Measurements from ENCODE around the gene SYT1.

GRCh38 chr12:79411791-79412190, 547.2 kb downstream of the SYT1 start:
- TF ChIP-seq POLR2A (IDR thresholded peaks at IDR 0.05; ENCODE audit: low read depth, low read length) = no peak
- TF ChIP-seq POLR2AphosphoS5 (IDR thresholded peaks at IDR 0.05; ENCODE audit: low read depth, low read length) = no peak

All from GM12892 (cell line).